GM12878 (cell line): ENCODE data around the gene PLCG2. TPM values are rescaled to one million over a fixed set of nuclear protein-coding genes. Genes with fewer than 3 reads are reported as not detected.

Experiments used
- BACH1 ChIP-seq: fragments of 450-650 bp; IDR thresholded peaks from 2 replicates; pipeline ENCODE4 v1.6.1; 2017; ENCODE audit warnings: mild to moderate bottlenecking, borderline replicate concordance
- BCL11A ChIP-seq: IDR thresholded peaks from 2 replicates; pipeline ENCODE4 v1.6.1; 2011; ENCODE audit warnings: low read depth, low read length
- ESRRA ChIP-seq: IDR thresholded peaks from 2 replicates; pipeline ENCODE4 v1.6.1; 2012; ENCODE audit warnings: mild to moderate bottlenecking, low read length, improper control_type of control experiment
- ETV6 ChIP-seq, 2 experiments: fragments of 450-650 bp in 1 of 2; IDR thresholded peaks in 1 of 2; conservative IDR thresholded peaks in 1 of 2; 2 replicates each; pipeline ENCODE4 v1.6.1; 2014; ENCODE audit warnings: antibody characterized with exemption in 1 of 2, borderline replicate concordance in 1 of 2, low read depth in 1 of 2, mild to moderate bottlenecking in 1 of 2, moderate library complexity in 1 of 2
- IKZF1 ChIP-seq: fragments of 450-650 bp; conservative IDR thresholded peaks from 2 replicates; pipeline ENCODE4 v1.6.1; 2017; ENCODE audit warnings: antibody characterized with exemption, mild to moderate bottlenecking
- NFYB ChIP-seq: IDR thresholded peaks from 2 replicates; pipeline ENCODE4 v1.6.1; 2011; ENCODE audit warnings: low read depth, mild to moderate bottlenecking, low read length, improper control_type of control experiment, moderate library complexity; ENCODE audit not compliant: insufficient read depth
- NR2C2 ChIP-seq: IDR thresholded peaks from 2 replicates; pipeline ENCODE4 v1.6.1; 2011; ENCODE audit warnings: borderline replicate concordance, low read depth; ENCODE audit not compliant: control insufficient read depth, insufficient read length
- NRF1 ChIP-seq: conservative IDR thresholded peaks from 2 replicates; pipeline ENCODE4 v1.6.1; 2011; ENCODE audit warnings: mild to moderate bottlenecking, low read depth, low read length, improper control_type of control experiment
- PAX5 ChIP-seq: IDR thresholded peaks from 2 replicates; pipeline ENCODE4 v1.6.1; 2011; ENCODE audit warnings: low read depth, low read length, borderline replicate concordance
- PBX3 ChIP-seq: IDR thresholded peaks from 2 replicates; pipeline ENCODE4 v1.6.1; 2011; ENCODE audit warnings: mild to moderate bottlenecking, low read depth, low read length, moderate library complexity; ENCODE audit not compliant: insufficient replicate concordance
- RCOR1 ChIP-seq: conservative IDR thresholded peaks from 2 replicates; pipeline ENCODE4 v1.6.1; 2012; ENCODE audit warnings: low read depth, low read length, improper control_type of control experiment
- RELA ChIP-seq: fragments of 450-650 bp; IDR thresholded peaks from 2 replicates; pipeline ENCODE4 v1.8.0; 2014; ENCODE audit warnings: borderline replicate concordance; ENCODE audit not compliant: partially characterized antibody
- SMAD1 ChIP-seq: fragments of 450-650 bp; IDR thresholded peaks from 2 replicates; pipeline ENCODE4 v1.6.1; 2018; ENCODE audit warnings: mild to moderate bottlenecking, low read depth; ENCODE audit not compliant: partially characterized antibody
- SMAD5 ChIP-seq: IDR thresholded peaks from 2 replicates; pipeline ENCODE4 v1.6.1; 2016; ENCODE audit warnings: antibody characterized with exemption, low read depth
- TCF12 ChIP-seq: IDR thresholded peaks from 2 replicates; pipeline ENCODE4 v1.6.1; 2011; ENCODE audit warnings: low read depth, mild to moderate bottlenecking, low read length
- TCF3 ChIP-seq: IDR thresholded peaks from 2 replicates; pipeline ENCODE4 v1.6.1; 2012; ENCODE audit warnings: low read depth, mild to moderate bottlenecking, low read length, borderline replicate concordance; ENCODE audit not compliant: insufficient read depth
- YY1 ChIP-seq: IDR thresholded peaks from 2 replicates; pipeline ENCODE4 v1.6.1; 2011; ENCODE audit warnings: low read depth, mild to moderate bottlenecking, low read length
- ZNF274 ChIP-seq: IDR thresholded peaks from one replicate; pipeline ENCODE4 v1.8.0; 2011; ENCODE audit not compliant: insufficient read length, insufficient read depth
- polyA plus RNA-seq, 11 experiments: library from polyadenylated mRNA; depleted of rRNA in 4 of 11; unstranded in 6 of 11; stranded (reverse) in 5 of 11; fragments of >200 nt; fragmentation: Nextera tagmentation in 4 of 11; fragmentation: Illumina TruSeq in 1 of 11; extraction: Ambion mirVana in 4 of 11; extraction: Trizol in 1 of 11; gene quantifications; 1 replicate in 1 of 11; 2 replicates in 10 of 11; pipeline versions ENCODE4 v1.2.1 to v1.2.3, GENCODE V29; 2011 to 2016; ENCODE audit warnings: inconsistent platforms in 2 of 11, missing spikeins in 2 of 11, low read depth in 1 of 11
- total RNA-seq, 4 experiments: library from RNA; depleted of rRNA in 3 of 4; stranded (reverse); fragments of >200 nt in 3 of 4; fragmentation: Illumina TruSeq in 1 of 4; extraction: Trizol in 1 of 4; gene quantifications; 2 replicates each; pipeline versions ENCODE4 v1.2.1 to v1.2.3, GENCODE V29; 2013 to 2021
- TF ChIP-seq, protein P1 (sequence below): fragments of 450-650 bp; IDR thresholded peaks from 2 replicates; pipeline ENCODE4 v1.6.1; 2016; ENCODE audit warnings: mild to moderate bottlenecking, moderate library complexity, borderline replicate concordance
- TF ChIP-seq, protein P2 (sequence below): fragments of 450-650 bp; formaldehyde crosslinking; IDR thresholded peaks from 2 replicates; pipeline ENCODE4 v1.4.0; 2022; ENCODE audit warnings: mild to moderate bottlenecking, moderate library complexity

The PLCG2 gene
- total and polyA plus RNA-seq, 10 of the 15 experiments (the other 5 are each of a cell fraction or from before 2014, with no cell fraction given) = 47.6 to 256 (median 149) TPM

DNA sequence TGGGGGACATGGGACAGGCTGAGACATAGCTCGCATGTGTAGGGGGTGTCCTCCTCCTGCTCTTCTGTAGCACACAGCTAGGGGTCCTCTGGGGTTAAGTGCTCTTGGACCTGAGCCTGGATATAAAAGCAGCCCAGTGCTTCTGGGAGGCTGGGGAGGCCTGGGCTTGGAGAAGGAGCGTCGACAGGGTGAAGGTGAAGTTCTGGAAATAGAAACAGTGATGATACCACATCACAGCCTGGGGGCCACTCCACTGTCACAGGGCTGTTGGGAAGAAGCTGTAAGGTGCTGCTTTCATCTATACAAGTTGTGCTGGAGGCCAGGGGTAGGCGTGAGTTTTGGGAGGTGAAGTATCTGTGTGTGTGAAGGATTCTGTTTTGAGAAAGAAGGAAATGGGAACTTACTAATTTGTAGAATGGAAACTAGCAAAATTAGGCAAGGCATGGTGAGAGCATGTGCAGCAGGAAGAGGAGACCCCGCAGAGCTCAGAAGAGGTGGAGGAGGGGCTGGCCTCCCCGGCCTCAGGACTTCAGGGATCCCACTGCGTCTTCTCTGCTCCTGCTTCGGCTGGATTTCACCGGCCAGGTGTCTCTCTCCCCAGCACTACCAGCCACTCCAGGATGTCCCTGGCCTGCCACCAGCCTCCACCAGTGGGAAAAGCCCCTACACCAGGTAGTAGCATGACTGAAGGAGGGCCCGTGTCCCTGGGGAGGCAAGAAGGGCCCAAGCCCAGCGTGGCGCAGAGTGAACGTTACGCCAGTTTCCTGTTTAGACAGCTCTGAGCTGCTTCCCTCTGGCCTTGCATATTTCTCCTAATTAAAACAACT is 19.4 kb downstream of the PLCG2 start (continued):
- TF ChIP-seq, protein P1, sequence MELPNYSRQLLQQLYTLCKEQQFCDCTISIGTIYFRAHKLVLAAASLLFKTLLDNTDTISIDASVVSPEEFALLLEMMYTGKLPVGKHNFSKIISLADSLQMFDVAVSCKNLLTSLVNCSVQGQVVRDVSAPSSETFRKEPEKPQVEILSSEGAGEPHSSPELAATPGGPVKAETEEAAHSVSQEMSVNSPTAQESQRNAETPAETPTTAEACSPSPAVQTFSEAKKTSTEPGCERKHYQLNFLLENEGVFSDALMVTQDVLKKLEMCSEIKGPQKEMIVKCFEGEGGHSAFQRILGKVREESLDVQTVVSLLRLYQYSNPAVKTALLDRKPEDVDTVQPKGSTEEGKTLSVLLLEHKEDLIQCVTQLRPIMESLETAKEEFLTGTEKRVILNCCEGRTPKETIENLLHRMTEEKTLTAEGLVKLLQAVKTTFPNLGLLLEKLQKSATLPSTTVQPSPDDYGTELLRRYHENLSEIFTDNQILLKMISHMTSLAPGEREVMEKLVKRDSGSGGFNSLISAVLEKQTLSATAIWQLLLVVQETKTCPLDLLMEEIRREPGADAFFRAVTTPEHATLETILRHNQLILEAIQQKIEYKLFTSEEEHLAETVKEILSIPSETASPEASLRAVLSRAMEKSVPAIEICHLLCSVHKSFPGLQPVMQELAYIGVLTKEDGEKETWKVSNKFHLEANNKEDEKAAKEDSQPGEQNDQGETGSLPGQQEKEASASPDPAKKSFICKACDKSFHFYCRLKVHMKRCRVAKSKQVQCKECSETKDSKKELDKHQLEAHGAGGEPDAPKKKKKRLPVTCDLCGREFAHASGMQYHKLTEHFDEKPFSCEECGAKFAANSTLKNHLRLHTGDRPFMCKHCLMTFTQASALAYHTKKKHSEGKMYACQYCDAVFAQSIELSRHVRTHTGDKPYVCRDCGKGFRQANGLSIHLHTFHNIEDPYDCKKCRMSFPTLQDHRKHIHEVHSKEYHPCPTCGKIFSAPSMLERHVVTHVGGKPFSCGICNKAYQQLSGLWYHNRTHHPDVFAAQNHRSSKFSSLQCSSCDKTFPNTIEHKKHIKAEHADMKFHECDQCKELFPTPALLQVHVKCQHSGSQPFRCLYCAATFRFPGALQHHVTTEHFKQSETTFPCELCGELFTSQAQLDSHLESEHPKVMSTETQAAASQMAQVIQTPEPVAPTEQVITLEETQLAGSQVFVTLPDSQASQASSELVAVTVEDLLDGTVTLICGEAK = no peak
- TF ChIP-seq, protein P2, sequence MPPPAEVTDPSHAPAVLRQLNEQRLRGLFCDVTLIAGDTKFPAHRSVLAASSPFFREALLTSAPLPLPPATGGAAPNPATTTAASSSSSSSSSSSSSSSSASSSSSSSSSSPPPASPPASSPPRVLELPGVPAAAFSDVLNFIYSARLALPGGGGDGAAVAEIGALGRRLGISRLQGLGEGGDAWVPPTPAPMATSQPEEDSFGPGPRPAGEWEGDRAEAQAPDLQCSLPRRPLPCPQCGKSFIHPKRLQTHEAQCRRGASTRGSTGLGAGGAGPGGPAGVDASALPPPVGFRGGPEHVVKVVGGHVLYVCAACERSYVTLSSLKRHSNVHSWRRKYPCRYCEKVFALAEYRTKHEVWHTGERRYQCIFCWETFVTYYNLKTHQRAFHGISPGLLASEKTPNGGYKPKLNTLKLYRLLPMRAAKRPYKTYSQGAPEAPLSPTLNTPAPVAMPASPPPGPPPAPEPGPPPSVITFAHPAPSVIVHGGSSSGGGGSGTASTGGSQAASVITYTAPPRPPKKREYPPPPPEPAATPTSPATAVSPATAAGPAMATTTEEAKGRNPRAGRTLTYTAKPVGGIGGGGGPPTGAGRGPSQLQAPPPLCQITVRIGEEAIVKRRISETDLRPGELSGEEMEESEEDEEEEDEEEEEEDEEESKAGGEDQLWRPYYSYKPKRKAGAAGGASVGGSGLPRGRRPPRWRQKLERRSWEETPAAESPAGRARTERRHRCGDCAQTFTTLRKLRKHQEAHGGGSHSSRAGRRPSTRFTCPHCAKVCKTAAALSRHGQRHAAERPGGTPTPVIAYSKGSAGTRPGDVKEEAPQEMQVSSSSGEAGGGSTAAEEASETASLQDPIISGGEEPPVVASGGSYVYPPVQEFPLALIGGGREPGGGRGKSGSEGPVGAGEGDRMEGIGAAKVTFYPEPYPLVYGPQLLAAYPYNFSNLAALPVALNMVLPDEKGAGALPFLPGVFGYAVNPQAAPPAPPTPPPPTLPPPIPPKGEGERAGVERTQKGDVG = no peak
- TF ChIP-seq TCF12 (peak; percentile 58), BCL11A (peak; percentile 76), PAX5 (no peak; the same call in 1 of the 2 replicates), RELA (peak; percentile 56), ZNF274 (no peak), NR2C2 (no peak), NFYB (0 out of 2 replicates have a peak, but pooled peaks have one; percentile 34), ESRRA (no peak), BACH1 (peak; percentile 25), ETV6 (conservative IDR thresholded peaks at IDR 0.05 in 1 of 2, IDR thresholded peaks at IDR 0.05 in 1 of 2; ENCODE audit: borderline replicate concordance in 1 of 2, low read depth in 1 of 2) (peak in 1 of 2 experiments; percentile 98; a peak in 2 of 4 replicates), IKZF1 (peak; percentile 99), PBX3 (no peak), NRF1 (0 out of 2 replicates have a peak, but pooled peaks have one; percentile 6), SMAD1 (no peak), SMAD5 (no peak), YY1 (no peak; the same call in 1 of the 2 replicates), RCOR1 (no peak; the same call in 1 of the 2 replicates), TCF3 (peak; percentile 85)
